CD14-positive monocyte (primary cell): ENCODE measurements around the gene RNF227. TPM values are rescaled to one million over a fixed set of nuclear protein-coding genes. Genes with fewer than 3 reads are reported as not detected.

ENCODE experiments used
- DNase-seq, 3 donors: peaks; one replicate each; pipeline ENCODE4 v3.0.0-alpha.2; 2011 to 2022
- H2AFZ ChIP-seq: 2 replicates; pipeline ENCODE4 v1.6.0; 2012; ENCODE audit warnings: mild to moderate bottlenecking, low read depth, low read length, inconsistent platforms; ENCODE audit not compliant: insufficient read depth, poor library complexity, severe bottlenecking
- H3K27ac ChIP-seq, 2 donors: 1 replicate in 1 of 2; 2 replicates in 1 of 2; pipeline ENCODE4 v1.5.1; 2012 to 2013; ENCODE audit warnings: low read length in 2 of 2, control low read depth in 1 of 2, inconsistent platforms in 1 of 2, low read depth in 1 of 2, mild to moderate bottlenecking in 1 of 2
- H3K27me3 ChIP-seq, 2 donors: one replicate each; pipeline versions ENCODE4 v1.6.0 to v1.6.1; 2011 to 2013; ENCODE audit warnings: low read length in 2 of 2; ENCODE audit not compliant: control insufficient read depth in 2 of 2, insufficient read depth in 2 of 2
- H3K36me3 ChIP-seq, 2 donors: replicated peaks in 1 of 2; 1 replicate in 1 of 2; 2 replicates in 1 of 2; pipeline versions ENCODE4 v1.5.1 to v1.6.1; 2012 to 2013; ENCODE audit warnings: low read length in 2 of 2, control low read depth in 1 of 2, inconsistent platforms in 1 of 2, mild to moderate bottlenecking in 1 of 2; ENCODE audit not compliant: insufficient read depth in 2 of 2, control insufficient read depth in 1 of 2
- H3K4me1 ChIP-seq, 2 donors: 1 replicate in 1 of 2; 2 replicates in 1 of 2; pipeline versions ENCODE4 v1.5.1 to v1.6.1; 2012 to 2013; ENCODE audit warnings: low read length in 2 of 2, control low read depth in 1 of 2, inconsistent platforms in 1 of 2, mild to moderate bottlenecking in 1 of 2, moderate library complexity in 1 of 2; ENCODE audit not compliant: insufficient read depth in 2 of 2, control insufficient read depth in 1 of 2
- H3K4me2 ChIP-seq: replicated peaks from 2 replicates; pipeline ENCODE3; 2012; ENCODE audit warnings: low read length, moderate library complexity, mild to moderate bottlenecking; ENCODE audit not compliant: poor library complexity, severe bottlenecking; ENCODE audit errors: extremely low read depth
- H3K4me3 ChIP-seq, 3 experiments: fragments of 200-600 bp in 1 of 3; sonication (generic) in 1 of 3; replicated peaks in 1 of 3; 1 replicate in 2 of 3; 2 replicates in 1 of 3; pipeline ENCODE4 v1.5.1; 2011 to 2013; ENCODE audit warnings: low read length in 3 of 3, mild to moderate bottlenecking in 3 of 3, control low read depth in 2 of 3, low read depth in 2 of 3, inconsistent platforms in 1 of 3, moderate library complexity in 1 of 3
- H3K79me2 ChIP-seq: 2 replicates; pipeline ENCODE4 v1.6.0; 2012; ENCODE audit warnings: mild to moderate bottlenecking, control low read depth, inconsistent platforms, low read length, moderate library complexity; ENCODE audit not compliant: insufficient read depth
- H3K9ac ChIP-seq: 2 replicates; pipeline ENCODE4 v1.6.0; 2017; ENCODE audit warnings: low read length, mild to moderate bottlenecking; ENCODE audit not compliant: insufficient read depth, poor library complexity, severe bottlenecking
- H3K9me3 ChIP-seq, 2 donors: replicated peaks in 1 of 2; 1 replicate in 1 of 2; 2 replicates in 1 of 2; pipeline versions ENCODE4 v1.5.1 to v1.6.1; 2012 to 2013; ENCODE audit warnings: low read length in 2 of 2, control low read depth in 1 of 2; ENCODE audit not compliant: control insufficient read depth in 1 of 2, insufficient read depth in 1 of 2
- H4K20me1 ChIP-seq: 2 replicates; pipeline ENCODE4 v1.6.0; 2012; ENCODE audit warnings: mild to moderate bottlenecking, low read length, control low read depth, moderate library complexity; ENCODE audit not compliant: insufficient read depth
- H3K27ac Mint-ChIP-seq, 7 donors: one replicate each; pipeline ENCODE4 v1.8.0; 2020; ENCODE audit warnings: mild to moderate bottlenecking in 7 of 7, mixed read lengths in 7 of 7, moderate library complexity in 6 of 7, inconsistent platforms in 2 of 7
- H3K27me3 Mint-ChIP-seq, 3 donors: one replicate each; pipeline ENCODE4 v1.8.0; 2021 to 2022; ENCODE audit warnings: low read depth in 3 of 3, mild to moderate bottlenecking in 3 of 3, mixed read lengths in 3 of 3, moderate library complexity in 3 of 3, inconsistent platforms in 1 of 3
- H3K36me3 Mint-ChIP-seq, 2 donors: one replicate each; pipeline ENCODE4 v1.8.0; 2020; ENCODE audit warnings: mixed read lengths in 2 of 2, inconsistent platforms in 1 of 2, mild to moderate bottlenecking in 1 of 2
- H3K4me1 Mint-ChIP-seq: one replicate; pipeline ENCODE4 v1.8.0; 2020; ENCODE audit warnings: mild to moderate bottlenecking, mixed read lengths
- H3K4me3 Mint-ChIP-seq, 2 donors: one replicate each; pipeline ENCODE4 v1.8.0; 2020; ENCODE audit warnings: mild to moderate bottlenecking in 2 of 2, mixed read lengths in 2 of 2, moderate library complexity in 1 of 2
- H3K9me3 Mint-ChIP-seq, 7 donors: one replicate each; pipeline ENCODE4 v1.8.0; 2020 to 2022; ENCODE audit warnings: mixed read lengths in 7 of 7, mild to moderate bottlenecking in 6 of 7, moderate library complexity in 6 of 7, inconsistent platforms in 2 of 7
- WGBS: methylation state at CpG from one replicate; pipeline ENCODE4 v1.1.5; 2013; ENCODE audit warnings: missing lambda C conversion rate; ENCODE audit not compliant: insufficient coverage; 5-methylcytosine and 5-hydroxymethylcytosine counted together
- intact Hi-C, 2 donors: fragments of 100-400 bp; cut with micrococcal nuclease; formaldehyde crosslinking; loops; one replicate each; pipeline versions ENCODE4 v1.15.0 to v1.15.1; 2023
- polyA plus RNA-seq, 3 donors: library from polyadenylated mRNA; depleted of rRNA in 1 of 3; unstranded in 2 of 3; stranded (reverse) in 1 of 3; fragments of 300-500 nt in 2 of 3; fragments of >200 nt in 1 of 3; fragmentation: Illumina TruSeq in 2 of 3; gene quantifications; 1 replicate in 2 of 3; 2 replicates in 1 of 3; pipeline ENCODE4 v1.2.3, GENCODE V29; 2012 to 2021
- TF ChIP-seq, protein P1 (sequence below): fragments of 200-600 bp; IDR thresholded peaks from one replicate; pipeline ENCODE4 v1.8.0; 2022; ENCODE audit warnings: antibody characterized with exemption, mild to moderate bottlenecking

RNF227 gene
- polyA plus RNA-seq, 3 donors = 0.59 to 6.7 (median 1.3) TPM

DNA sequence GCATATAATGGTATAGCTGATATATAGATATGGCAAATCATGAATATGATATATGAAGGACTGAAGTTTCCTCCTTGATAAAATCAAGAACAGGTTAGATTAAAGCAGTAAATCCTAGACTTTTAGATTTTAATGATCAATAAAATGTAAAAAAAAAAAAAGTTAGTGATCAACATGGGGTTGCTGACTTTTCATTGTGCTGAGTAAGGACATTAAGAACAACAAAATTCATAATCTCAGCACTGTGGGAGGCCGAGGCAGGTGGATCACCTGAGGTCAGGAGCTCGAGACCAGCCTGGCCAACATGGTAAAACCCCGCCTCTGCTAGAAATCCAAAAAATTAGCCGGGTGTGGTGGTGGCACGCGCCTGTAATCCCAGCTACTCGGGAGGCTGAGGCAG lies 37.9 kb downstream of the RNF227 start:
- intact Hi-C loops = no loop called here
- H3K36me3 Mint-ChIP-seq = peaks cover 5 to 6% of the 10 kb centered on the region in 2 donors
- no peaks in the 10 kb centered on the region for H3K27me3 Mint-ChIP-seq
- Histone ChIP-seq H3K9ac (no peak overlapping the region), H3K27me3 (no peaks in the 10 kb centered on the region), H2AFZ (no peak overlapping the region), H3K27ac (no peak overlapping the region), H3K79me2 (peaks cover 50% of the 10 kb centered on the region), H3K4me1 (peaks cover 57 to 75% of the 10 kb centered on the region in 2 donors), H3K9me3 (no peaks in the 10 kb centered on the region), H3K4me3 (no peak overlapping the region), H4K20me1 (no peaks in the 10 kb centered on the region), H3K4me2 (no peak overlapping the region), H3K36me3 (no peaks in the 10 kb centered on the region)
- no peak overlapping the region for H3K4me3 Mint-ChIP-seq
- H3K27ac Mint-ChIP-seq = peak overlapping the region in 1 of 7 donors; percentile 32
- H3K4me1 Mint-ChIP-seq = peaks cover 31% of the 10 kb centered on the region
- H3K9me3 Mint-ChIP-seq = no peaks in the 10 kb centered on the region
- no peak for DNase-seq
- 100% methylated on average over 5 of the region's 7 CpGs for WGBS
- TF ChIP-seq, protein P1, sequence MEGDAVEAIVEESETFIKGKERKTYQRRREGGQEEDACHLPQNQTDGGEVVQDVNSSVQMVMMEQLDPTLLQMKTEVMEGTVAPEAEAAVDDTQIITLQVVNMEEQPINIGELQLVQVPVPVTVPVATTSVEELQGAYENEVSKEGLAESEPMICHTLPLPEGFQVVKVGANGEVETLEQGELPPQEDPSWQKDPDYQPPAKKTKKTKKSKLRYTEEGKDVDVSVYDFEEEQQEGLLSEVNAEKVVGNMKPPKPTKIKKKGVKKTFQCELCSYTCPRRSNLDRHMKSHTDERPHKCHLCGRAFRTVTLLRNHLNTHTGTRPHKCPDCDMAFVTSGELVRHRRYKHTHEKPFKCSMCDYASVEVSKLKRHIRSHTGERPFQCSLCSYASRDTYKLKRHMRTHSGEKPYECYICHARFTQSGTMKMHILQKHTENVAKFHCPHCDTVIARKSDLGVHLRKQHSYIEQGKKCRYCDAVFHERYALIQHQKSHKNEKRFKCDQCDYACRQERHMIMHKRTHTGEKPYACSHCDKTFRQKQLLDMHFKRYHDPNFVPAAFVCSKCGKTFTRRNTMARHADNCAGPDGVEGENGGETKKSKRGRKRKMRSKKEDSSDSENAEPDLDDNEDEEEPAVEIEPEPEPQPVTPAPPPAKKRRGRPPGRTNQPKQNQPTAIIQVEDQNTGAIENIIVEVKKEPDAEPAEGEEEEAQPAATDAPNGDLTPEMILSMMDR = no peak

DNA sequence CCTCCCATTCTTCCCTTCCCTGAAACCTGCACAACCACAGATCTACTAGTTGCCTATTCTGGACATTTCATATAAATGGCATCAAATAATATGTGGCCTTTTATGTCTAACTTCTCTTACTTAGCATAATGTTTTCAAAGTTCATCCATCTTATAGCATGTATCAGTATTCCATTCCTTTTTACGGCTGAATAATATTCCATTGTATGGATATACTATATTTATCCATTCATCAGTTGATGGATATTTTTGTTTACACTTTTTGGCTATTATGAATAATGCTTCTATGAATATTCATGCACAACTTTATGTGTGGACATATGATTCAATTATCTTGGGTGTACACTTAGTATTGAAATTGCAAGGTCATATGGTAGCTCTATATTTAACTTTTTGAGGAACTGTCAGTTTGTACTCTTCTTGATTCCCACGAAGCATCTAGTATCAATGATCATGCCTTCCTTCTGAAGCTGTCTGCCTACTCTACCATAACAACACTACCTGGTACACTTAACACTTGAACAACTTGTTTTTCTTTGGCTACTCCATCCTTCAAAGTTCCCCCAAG lies 40.2 kb downstream of the RNF227 start:
- H3K4me3 Mint-ChIP-seq = peak overlapping the region in 1 of 2 donors; percentile 81
- no peak overlapping the region for H3K9ac ChIP-seq
- H4K20me1 ChIP-seq = no peaks in the 10 kb centered on the region
- TF ChIP-seq, protein P1 = no peak
- H3K9me3 Mint-ChIP-seq = no peaks in the 10 kb centered on the region
- no peaks in the 10 kb centered on the region for H3K27me3 ChIP-seq
- peak overlapping the region; percentile 56 for H3K4me2 ChIP-seq
- peaks cover 5 to 8% of the 10 kb centered on the region in 2 donors for H3K36me3 Mint-ChIP-seq
- peak overlapping the region in 1 of 3 experiments; percentile 34 for H3K4me3 ChIP-seq
- peaks cover 53% of the 10 kb centered on the region for H3K79me2 ChIP-seq
- H3K4me1 ChIP-seq = peaks cover 56 to 73% of the 10 kb centered on the region in 2 donors
- no peaks in the 10 kb centered on the region for H3K27me3 Mint-ChIP-seq
- H3K27ac ChIP-seq = peak overlapping the region in 1 of 2 donors; percentile 39
- H2AFZ ChIP-seq = peak overlapping the region; percentile 32
- H3K27ac Mint-ChIP-seq = peak overlapping the region in 6 of 7 donors; percentile 64 to 83 (median 69)
- H3K4me1 Mint-ChIP-seq = peaks cover 50% of the 10 kb centered on the region
- WGBS = 0% methylated on average over 1 of the region's 2 CpGs
- intact Hi-C loops = no loop called here
- no peaks in the 10 kb centered on the region for H3K9me3 ChIP-seq
- no peaks in the 10 kb centered on the region for H3K36me3 ChIP-seq
- no peak for DNase-seq
